ENCODE data around the gene KLRF1.
A peak's percentile ranks its signal among the peaks of the same experiment; 100 is the strongest.

KLRF1 gene

GRCh38 chr12:9827209-9827888 is at the start of gene KLRF1:
Gene KLRF1, plus strand, starts transcription at chr12:9827481. Its CDS starts 64 bp downstream, at chr12:9827545.
- no peak for DNase-seq

GRCh38 chr12:9779209-9779608 is 48.1 kb upstream of the KLRF1 start:
- DNase-seq = no peak

- DNase-seq = no peak
Observed at GRCh38 chr12:9781360-9781759, 45.9 kb upstream of the KLRF1 start.

- DNase-seq = no peak
Observed at GRCh38 chr12:9782547-9783382, 44.5 kb upstream of the KLRF1 start.

GRCh38 chr12:9784326-9784725 is 43.0 kb upstream of the KLRF1 start:
- DNase-seq = no peak

- DNase-seq = no peak
Observed at GRCh38 chr12:9784816-9785215, 42.5 kb upstream of the KLRF1 start.

GRCh38 chr12:9786726-9787717 is 40.3 kb upstream of the KLRF1 start:
- no peak for DNase-seq

- DNase-seq = no peak
Observed at GRCh38 chr12:9792185-9792900, 34.9 kb upstream of the KLRF1 start.

- DNase-seq = no peak
Observed at GRCh38 chr12:9792961-9793617, 34.2 kb upstream of the KLRF1 start.

- no peak for DNase-seq
Observed at GRCh38 chr12:9793779-9794395, 33.4 kb upstream of the KLRF1 start.

GRCh38 chr12:9794484-9795093 is 32.7 kb upstream of the KLRF1 start:
- no peak for DNase-seq

GRCh38 chr12:9795945-9796344 is 31.3 kb upstream of the KLRF1 start:
- no peak for DNase-seq

GRCh38 chr12:9796346-9796745 is 30.9 kb upstream of the KLRF1 start:
- no peak for DNase-seq

GRCh38 chr12:9796971-9797370 is 30.3 kb upstream of the KLRF1 start:
- DNase-seq = no peak

GRCh38 chr12:9797722-9798619 is 29.3 kb upstream of the KLRF1 start:
- DNase-seq = peak; percentile 57 to 70

- no peak for DNase-seq
Observed at GRCh38 chr12:9799961-9800360, 27.3 kb upstream of the KLRF1 start.

- no peak for DNase-seq
Observed at GRCh38 chr12:9805883-9806282, 21.4 kb upstream of the KLRF1 start.

GRCh38 chr12:9806714-9807113 is 20.6 kb upstream of the KLRF1 start:
- no peak for DNase-seq

- no peak for DNase-seq
Observed at GRCh38 chr12:9808504-9808903, 18.8 kb upstream of the KLRF1 start.

GRCh38 chr12:9809338-9809737 is 17.9 kb upstream of the KLRF1 start:
- no peak for DNase-seq
